ENCODE results near the gene MAPK10.
"Not testable (repeated sequence)": the region's sequence is repeated elsewhere in the genome, so short reads cannot be mapped to it uniquely, and the experiment has no call there.

MAPK10 gene

DNA sequence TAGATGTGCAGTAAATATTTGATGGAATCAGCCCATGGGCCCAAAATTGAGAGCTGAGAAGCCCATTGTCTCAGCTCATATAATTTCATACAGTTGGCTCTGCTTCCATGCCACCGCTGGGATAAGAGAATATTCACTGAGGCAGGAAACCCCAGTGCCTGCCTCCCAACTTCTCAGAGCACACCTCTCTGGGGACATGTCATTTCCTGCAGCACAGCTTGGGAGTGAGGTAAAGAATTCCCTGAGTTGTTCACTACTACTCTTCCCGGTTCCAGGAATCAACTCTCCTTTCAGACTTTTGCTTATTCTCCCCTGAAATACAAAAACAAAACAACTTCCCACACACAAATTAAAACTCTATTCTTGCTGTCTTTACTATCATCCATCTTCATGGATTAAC, 389.3 kb downstream of the MAPK10 start:
- no peaks in the 10 kb centered on the region for H3K9me3 Mint-ChIP-seq
- no peaks in the 10 kb centered on the region for H3K4me1 Mint-ChIP-seq (ENCODE audit: low read depth)
- H3K27me3 Mint-ChIP-seq (ENCODE audit: low read depth) = no peaks in the 10 kb centered on the region
- H3K27ac Mint-ChIP-seq = no peak overlapping the region
- no peak overlapping the region for H3K4me3 Mint-ChIP-seq
- no peaks in the 10 kb centered on the region for H3K36me3 Mint-ChIP-seq (ENCODE audit: low read depth)

DNA sequence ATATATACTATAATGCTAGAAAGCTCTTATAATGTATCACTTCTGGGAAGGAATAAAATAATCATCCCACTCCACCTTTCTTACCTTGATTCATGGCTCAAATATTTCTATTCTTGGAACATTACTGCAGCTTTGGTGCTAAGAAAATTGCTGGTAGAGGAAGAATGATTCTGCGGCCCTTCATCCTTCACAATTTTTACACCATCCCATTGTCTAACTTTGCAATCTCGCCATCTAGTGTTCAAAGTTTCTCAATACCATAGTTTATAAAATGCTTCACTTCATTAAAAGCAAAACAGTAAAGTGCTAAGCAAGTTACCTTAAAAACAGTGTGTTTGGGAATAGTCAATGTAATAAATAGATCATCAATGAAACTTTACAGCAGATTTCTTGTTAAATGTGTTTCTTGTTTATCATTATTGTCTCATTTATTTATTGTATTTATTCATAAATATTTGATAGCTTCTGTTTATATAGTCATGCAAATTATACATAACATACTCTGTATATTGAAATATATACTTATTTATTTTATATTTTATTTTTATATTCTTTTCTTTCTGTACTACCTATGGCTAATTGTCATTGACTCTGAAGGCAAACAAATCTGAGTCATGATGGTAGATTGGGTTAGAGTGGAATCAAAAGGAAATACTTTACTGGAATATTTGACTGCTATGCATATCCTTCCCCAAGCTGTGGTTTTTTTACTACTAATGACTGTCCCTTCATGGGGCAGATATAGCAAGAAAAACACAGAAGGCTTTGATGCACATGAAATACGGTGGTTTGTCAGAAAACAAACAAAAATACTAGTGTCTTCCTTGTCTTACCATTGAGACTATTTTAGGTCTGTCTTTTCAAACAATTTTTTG, 390.7 kb downstream of the MAPK10 start:
- Mint-ChIP-seq H3K36me3 (ENCODE audit: low read depth) (no peaks in the 10 kb centered on the region), H3K9me3 (no peaks in the 10 kb centered on the region), H3K27ac (no peak overlapping the region), H3K4me1 (ENCODE audit: low read depth) (no peaks in the 10 kb centered on the region), H3K27me3 (ENCODE audit: low read depth) (no peaks in the 10 kb centered on the region), H3K4me3 (no peak overlapping the region)

DNA sequence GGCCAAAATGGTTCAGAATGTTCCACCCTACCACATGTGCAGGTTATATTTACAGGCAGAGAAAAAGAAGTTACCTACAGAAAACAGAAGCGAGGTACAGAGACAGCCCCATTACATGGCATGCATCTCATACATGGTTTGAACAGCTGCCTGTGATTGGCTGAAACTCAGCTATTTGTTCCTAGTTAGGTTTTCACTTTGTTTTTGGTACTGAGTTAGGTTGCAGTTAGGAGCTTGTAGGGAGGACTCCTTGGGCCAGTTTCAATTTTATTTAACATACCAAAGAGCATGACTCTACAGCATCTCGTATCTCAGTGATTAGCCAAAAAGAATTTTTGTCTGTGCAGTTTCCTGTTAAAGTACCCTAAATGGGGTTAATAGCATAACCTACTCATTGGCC, 392.0 kb downstream of the MAPK10 start:
- Mint-ChIP-seq H3K4me3 (no peak overlapping the region), H3K27ac (no peak overlapping the region), H3K4me1 (ENCODE audit: low read depth) (no peaks in the 10 kb centered on the region), H3K9me3 (no peaks in the 10 kb centered on the region), H3K27me3 (ENCODE audit: low read depth) (no peaks in the 10 kb centered on the region), H3K36me3 (ENCODE audit: low read depth) (no peaks in the 10 kb centered on the region)

DNA sequence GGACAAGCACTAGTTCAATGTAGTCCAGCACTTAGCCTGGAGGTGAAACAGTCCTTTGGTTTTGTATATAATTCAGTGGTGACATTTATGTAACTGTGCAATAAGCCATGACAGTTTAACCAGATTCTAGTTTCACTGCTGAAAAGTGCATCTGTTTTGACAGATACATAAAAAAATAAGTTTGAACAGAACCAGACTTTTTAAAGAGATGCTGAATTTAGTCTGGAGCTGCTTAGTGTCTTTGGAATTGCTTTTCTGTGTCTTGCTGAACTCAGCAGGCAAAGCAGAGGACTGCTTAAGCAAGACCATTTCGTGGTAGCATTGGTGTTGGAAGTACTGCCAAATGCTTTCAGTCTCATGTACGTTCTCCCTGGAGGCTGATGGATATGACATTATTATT, 393.5 kb downstream of the MAPK10 start:
- Mint-ChIP-seq H3K27me3 (ENCODE audit: low read depth) (no peaks in the 10 kb centered on the region), H3K27ac (no peak overlapping the region), H3K36me3 (ENCODE audit: low read depth) (no peaks in the 10 kb centered on the region), H3K9me3 (no peaks in the 10 kb centered on the region), H3K4me3 (no peak overlapping the region), H3K4me1 (ENCODE audit: low read depth) (no peaks in the 10 kb centered on the region)

DNA sequence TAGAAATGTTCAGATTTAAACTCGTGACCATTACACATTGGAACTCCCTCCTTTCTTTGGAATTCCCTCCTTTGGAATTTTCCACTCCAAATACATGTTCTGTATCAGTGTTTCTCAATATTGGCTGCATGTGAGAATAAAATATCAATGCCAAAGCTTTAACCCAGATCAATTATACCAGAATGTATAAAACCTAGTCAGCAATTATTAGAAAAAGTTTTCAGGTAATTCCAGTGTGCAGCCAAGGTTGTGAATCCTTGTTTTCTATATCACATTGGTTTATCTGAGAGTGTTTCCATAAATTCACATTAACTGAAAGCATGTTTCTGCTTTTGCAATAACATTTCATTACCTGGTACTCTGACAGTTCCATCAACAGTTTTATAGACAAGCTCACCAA, 394.3 kb downstream of the MAPK10 start:
- no peak overlapping the region for H3K4me3 Mint-ChIP-seq
- no peak overlapping the region for H3K27ac Mint-ChIP-seq
- H3K27me3 Mint-ChIP-seq (ENCODE audit: low read depth) = no peaks in the 10 kb centered on the region
- H3K4me1 Mint-ChIP-seq (ENCODE audit: low read depth) = no peaks in the 10 kb centered on the region
- no peaks in the 10 kb centered on the region for H3K36me3 Mint-ChIP-seq (ENCODE audit: low read depth)
- no peaks in the 10 kb centered on the region for H3K9me3 Mint-ChIP-seq

DNA sequence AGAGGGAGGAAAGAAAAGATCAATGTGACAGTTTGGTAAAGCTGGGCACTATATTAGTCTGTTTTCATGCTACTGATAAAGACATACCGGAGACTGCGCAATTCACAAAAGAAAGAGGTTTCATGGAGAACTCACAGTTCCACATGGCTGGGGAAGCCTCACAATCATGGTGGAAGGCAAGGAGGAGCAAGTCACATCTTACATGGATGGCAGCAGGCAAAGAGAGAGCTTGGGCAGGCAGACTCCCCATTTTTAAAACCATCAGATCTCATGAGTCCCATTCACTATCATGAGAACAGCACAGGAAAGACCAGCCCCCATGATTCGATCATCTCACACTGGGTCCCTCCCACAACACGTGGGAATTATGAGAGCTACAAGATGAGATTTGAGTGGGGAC, 394.8 kb downstream of the MAPK10 start:
- H3K4me1 Mint-ChIP-seq (ENCODE audit: low read depth); H3K4me3 Mint-ChIP-seq; H3K27me3 Mint-ChIP-seq (ENCODE audit: low read depth); H3K27ac Mint-ChIP-seq; H3K36me3 Mint-ChIP-seq (ENCODE audit: low read depth); H3K9me3 Mint-ChIP-seq: not testable (repeated sequence)

DNA sequence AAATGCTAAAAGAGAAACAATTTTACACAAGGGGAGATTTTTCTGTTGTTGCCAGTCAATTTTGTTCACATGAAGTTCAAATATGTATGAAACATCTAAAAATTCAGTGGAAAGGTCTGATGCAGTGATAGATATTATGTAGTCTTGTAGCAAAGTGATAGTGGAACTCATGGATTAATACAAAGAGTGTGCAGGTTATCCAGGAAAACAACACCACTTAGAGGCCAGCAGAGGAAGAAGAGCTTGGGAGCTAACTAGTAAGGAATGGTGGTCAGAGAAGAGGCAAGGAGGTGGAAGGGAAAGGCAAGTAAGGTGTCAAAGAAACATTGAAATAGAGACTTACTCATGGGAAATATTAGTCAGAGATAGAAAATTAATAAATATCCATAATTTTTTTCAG, 395.6 kb downstream of the MAPK10 start:
- Mint-ChIP-seq H3K27me3 (ENCODE audit: low read depth) (no peaks in the 10 kb centered on the region), H3K9me3 (no peaks in the 10 kb centered on the region), H3K36me3 (ENCODE audit: low read depth) (no peaks in the 10 kb centered on the region), H3K27ac (no peak overlapping the region), H3K4me1 (ENCODE audit: low read depth) (no peaks in the 10 kb centered on the region), H3K4me3 (no peak overlapping the region)

DNA sequence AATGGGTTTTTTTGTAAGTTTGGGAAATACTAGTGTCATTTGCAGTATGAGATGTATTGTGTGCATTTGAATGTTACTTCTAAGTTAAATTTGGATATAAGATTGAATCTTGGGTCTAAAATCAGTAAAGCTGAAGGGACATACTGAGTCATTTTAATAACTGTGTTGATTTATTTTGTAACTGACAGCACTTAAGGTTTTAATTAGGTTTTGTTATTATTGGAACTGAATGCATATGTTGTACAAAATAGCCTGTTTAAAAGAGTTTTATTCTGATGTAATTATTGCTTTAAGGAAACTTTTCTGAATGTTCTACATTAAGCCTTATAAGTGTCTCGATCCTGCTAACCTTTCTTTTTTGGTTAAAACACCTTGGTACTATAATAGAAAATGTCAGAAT, 396.6 kb downstream of the MAPK10 start:
- Mint-ChIP-seq H3K36me3 (ENCODE audit: low read depth) (no peaks in the 10 kb centered on the region), H3K27ac (no peak overlapping the region), H3K27me3 (ENCODE audit: low read depth) (no peaks in the 10 kb centered on the region), H3K4me3 (no peak overlapping the region), H3K9me3 (no peaks in the 10 kb centered on the region), H3K4me1 (ENCODE audit: low read depth) (no peaks in the 10 kb centered on the region)

DNA sequence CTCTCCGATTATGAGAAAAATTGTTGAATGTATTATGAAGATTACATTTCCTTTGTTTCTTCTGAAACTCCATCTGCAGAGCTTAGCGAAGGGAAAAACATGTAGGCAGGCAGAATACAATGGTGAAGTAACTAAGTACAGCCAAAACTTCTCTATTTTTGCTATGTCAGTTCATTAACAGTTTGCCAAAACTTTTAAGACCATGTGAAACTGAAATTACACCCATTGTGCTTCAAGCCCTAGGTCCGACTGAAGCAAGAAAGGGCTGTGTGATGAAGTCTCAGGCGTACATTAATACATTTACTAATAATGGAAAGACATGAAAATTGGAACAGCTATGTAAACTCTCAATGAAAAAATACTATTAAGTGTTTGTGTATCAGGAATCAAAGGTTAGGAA, 398.0 kb downstream of the MAPK10 start:
- no peaks in the 10 kb centered on the region for H3K4me1 Mint-ChIP-seq (ENCODE audit: low read depth)
- H3K36me3 Mint-ChIP-seq (ENCODE audit: low read depth) = no peaks in the 10 kb centered on the region
- H3K9me3 Mint-ChIP-seq = no peaks in the 10 kb centered on the region
- H3K27me3 Mint-ChIP-seq (ENCODE audit: low read depth) = no peaks in the 10 kb centered on the region
- no peak overlapping the region for H3K27ac Mint-ChIP-seq
- H3K4me3 Mint-ChIP-seq = no peak overlapping the region

DNA sequence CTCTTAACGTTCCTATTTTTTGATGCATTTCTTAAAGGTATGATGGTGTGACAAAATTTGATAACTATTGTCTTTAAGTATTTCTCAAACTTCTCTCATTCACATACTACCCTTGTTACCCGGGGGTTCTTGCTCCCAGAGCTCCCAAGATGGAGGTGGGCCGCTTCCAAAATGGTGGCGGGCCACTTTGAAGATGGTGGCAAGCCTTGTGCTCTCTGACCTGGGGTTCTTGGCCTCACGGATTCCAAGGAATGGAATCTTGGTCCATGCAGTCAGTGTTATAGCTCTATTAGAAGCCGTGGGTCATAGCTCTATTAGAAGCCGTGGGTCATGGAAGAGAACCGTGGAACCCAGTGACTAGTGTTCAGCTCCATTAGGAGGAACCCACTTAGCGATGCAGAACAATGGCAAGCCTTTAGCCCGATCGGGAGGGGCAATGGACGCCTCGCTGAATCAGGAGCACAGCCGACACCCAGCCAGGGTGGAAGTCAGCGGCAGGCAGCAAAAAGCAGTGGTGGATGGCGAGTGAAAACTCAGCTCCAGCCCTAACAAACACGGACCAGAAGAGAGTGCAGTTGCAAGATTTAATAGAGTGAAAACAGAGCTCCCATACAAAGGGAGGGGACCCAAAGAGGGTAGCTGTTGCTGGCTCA, 403.4 kb downstream of the MAPK10 start:
- no peaks in the 10 kb centered on the region for H3K9me3 Mint-ChIP-seq
- no peaks in the 10 kb centered on the region for H3K36me3 Mint-ChIP-seq (ENCODE audit: low read depth)

DNA sequence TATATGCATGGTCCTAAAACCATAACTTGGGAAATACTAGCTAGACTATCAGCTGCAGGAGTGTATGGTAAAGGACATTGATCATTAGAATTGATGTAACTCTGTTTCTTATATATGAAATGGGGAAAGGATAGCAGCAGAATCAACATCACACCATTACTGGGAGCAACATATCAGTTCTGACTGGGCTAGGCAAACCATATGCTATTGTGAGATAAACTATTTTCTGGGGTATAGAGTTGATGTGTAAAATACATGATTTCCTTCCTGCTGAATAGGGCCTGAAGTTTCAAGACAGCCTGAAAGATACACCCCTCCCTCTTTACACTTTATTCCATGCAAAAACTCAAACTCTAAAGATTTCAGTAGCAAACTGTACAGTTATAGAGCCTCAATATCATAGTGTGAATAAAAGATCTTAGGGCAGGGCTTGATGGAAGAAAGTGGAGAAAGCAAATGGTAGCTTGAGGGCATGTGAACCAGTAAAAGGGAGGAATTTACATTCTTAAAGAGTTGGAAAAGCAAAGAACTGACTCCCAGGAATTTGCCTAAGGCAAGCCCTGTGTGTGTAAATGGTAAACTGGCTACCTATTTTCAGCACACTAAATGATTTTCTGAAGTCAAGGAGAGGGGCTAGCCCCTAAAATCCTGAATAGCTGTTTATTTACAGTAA, 404.1 kb downstream of the MAPK10 start:
- Mint-ChIP-seq H3K36me3 (ENCODE audit: low read depth) (no peaks in the 10 kb centered on the region), H3K27me3 (ENCODE audit: low read depth) (no peaks in the 10 kb centered on the region), H3K4me3 (no peak overlapping the region), H3K9me3 (no peaks in the 10 kb centered on the region), H3K27ac (no peak overlapping the region), H3K4me1 (ENCODE audit: low read depth) (no peaks in the 10 kb centered on the region)

More for the DNA sequence above, 403.4 kb downstream of the MAPK10 start:
- no peak overlapping the region for H3K27ac Mint-ChIP-seq
- no peak overlapping the region for H3K4me3 Mint-ChIP-seq
- no peaks in the 10 kb centered on the region for H3K4me1 Mint-ChIP-seq (ENCODE audit: low read depth)
- no peaks in the 10 kb centered on the region for H3K27me3 Mint-ChIP-seq (ENCODE audit: low read depth)

DNA sequence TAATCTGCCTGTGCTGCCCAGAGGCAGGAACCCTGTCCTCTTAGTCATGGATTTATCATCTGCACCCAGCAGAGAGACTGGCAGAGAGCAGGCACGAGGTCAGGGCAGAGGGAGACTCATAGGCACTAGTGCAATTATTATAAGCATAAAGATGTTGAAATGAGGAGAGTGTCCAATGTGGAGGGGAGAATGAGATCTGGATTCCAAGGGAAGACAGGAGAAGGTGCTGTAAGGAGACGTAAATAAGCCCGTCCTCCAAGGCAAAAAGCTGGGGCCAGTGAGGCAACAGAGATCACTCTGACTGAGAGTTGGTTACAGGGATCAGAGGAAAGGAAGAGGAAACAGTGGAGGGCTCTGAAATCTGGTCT, 406.2 kb downstream of the MAPK10 start:
- Mint-ChIP-seq H3K27ac (no peak overlapping the region), H3K9me3 (no peaks in the 10 kb centered on the region), H3K4me1 (ENCODE audit: low read depth) (no peaks in the 10 kb centered on the region)

DNA sequence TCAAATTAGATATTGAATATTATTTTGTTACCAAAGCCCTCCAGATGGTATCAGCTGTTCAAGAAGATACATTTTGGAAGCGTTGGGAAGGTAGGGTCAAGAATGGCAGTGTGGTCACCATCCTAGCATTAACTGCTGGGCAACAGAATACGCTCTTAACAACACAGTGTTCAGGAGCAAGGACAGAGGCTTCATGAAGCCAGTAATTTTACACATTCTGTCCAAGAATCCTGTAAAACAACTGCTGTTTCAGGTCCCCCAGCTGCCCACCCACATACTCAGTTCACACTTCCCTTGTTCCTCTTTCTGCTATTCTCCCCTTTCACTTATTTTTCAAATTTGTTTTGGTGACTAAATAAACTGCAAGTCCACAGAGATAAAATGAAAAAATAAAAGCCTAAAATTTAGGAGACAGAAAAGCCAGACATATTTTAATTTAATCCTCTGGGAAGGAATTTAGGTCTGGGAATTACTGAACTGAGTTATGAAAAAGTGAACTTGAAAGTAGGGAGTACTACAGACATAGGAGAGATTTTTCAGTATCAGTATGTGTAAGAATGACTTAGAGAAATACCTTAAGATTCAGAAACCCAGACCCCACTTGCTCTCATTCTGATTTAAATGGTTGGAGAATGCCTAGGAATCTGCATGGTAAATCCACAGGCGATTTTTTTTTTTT, 406.7 kb downstream of the MAPK10 start:
- no peaks in the 10 kb centered on the region for H3K36me3 Mint-ChIP-seq (ENCODE audit: low read depth)
- no peaks in the 10 kb centered on the region for H3K27me3 Mint-ChIP-seq (ENCODE audit: low read depth)
- H3K27ac Mint-ChIP-seq = no peak overlapping the region
- H3K9me3 Mint-ChIP-seq = no peaks in the 10 kb centered on the region
- no peak overlapping the region for H3K4me3 Mint-ChIP-seq
- no peaks in the 10 kb centered on the region for H3K4me1 Mint-ChIP-seq (ENCODE audit: low read depth)

More for the DNA sequence above, 406.2 kb downstream of the MAPK10 start:
- H3K4me3 Mint-ChIP-seq = no peak overlapping the region
- no peaks in the 10 kb centered on the region for H3K27me3 Mint-ChIP-seq (ENCODE audit: low read depth)
- H3K36me3 Mint-ChIP-seq (ENCODE audit: low read depth) = no peaks in the 10 kb centered on the region

DNA sequence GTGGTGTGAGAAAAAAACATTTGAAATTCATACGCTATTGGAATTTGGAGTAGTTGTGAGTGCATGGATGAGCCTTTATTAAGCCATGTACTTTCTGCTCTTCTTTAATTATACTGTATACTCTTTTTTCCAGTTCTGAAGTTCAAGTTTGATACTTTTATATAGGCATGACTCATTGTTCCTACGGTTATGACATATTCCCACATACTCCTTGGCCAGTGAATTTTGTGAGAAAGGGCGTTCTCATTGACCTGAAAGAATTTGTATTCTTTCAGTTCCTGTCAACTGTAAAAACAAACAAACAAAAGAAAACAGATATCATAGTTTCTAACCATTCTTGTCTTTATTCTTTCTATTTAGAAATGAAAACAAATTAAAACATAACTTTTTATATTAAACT, 407.3 kb downstream of the MAPK10 start:
- Mint-ChIP-seq H3K27me3 (ENCODE audit: low read depth) (no peaks in the 10 kb centered on the region), H3K27ac (no peak overlapping the region), H3K36me3 (ENCODE audit: low read depth) (no peaks in the 10 kb centered on the region), H3K4me3 (no peak overlapping the region), H3K9me3 (no peaks in the 10 kb centered on the region), H3K4me1 (ENCODE audit: low read depth) (no peaks in the 10 kb centered on the region)

All from T-helper 1 cell treated with Interleukin-12 subunit alpha and Interleukin-12 subunit beta and Interleukin-4 antibody, amounts not matched to agents 30 μg/mL and 1 μg/mL, for 36 hours (primary cell).